AG04449 (cell line): Measurements from ENCODE around the gene RNU7-1.

Source experiments
- CTCF ChIA-PET: fragments of 350-600 bp; formaldehyde crosslinking; extraction: SDS; loops from one replicate; lab custom pipeline; 2021; ENCODE audit warnings: antibody characterized with exemption; lab: Yijun Ruan, JAX
- POLR2A ChIA-PET: fragments of 400-600, 350-600 bp; formaldehyde crosslinking; extraction: SDS; loops from one replicate; lab custom pipeline; 2020; ENCODE audit warnings: antibody characterized with exemption, inconsistent platforms; lab: Yijun Ruan, JAX
- DNase-seq: peaks from one replicate; pipeline ENCODE4 v3.0.0-alpha.2; 2010; ENCODE audit warnings: low read depth, low spot score
- H3K4me3 ChIP-seq: 2 replicates; pipeline ENCODE4 v1.5.1; 2011; ENCODE audit warnings: low read depth, mild to moderate bottlenecking, control low read depth, low read length
- TF ChIP-seq, protein P1 (sequence below): IDR thresholded peaks from one replicate; pipeline ENCODE4 v1.5.1; 2011; ENCODE audit warnings: mild to moderate bottlenecking, moderate library complexity, low read length, control low read depth, inconsistent platforms; ENCODE audit not compliant: insufficient read depth; ENCODE audit errors: missing control alignments

The RNU7-1 gene

DNA sequence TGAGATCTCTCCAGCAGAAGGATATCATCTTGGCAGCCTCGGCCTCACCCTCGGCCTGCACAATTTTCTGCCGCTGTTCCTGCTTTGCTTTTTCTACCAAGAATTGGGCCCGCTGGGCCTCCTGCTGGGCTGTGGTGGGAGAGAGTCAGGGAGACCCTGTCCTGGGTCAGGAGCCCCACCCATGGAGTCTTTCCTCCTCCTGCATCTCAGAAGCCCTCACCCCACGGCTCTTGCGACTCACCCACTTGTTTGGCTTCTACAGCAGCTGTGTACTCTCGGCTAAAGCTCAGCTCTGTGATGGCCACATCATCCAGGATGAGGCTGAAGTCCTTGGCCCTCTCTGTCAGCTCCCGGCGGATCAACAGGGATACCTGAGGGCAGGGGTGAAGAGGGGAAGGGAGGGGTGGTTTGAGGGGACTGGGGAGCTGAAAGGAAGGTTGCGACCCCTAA, 24.1 kb downstream of the RNU7-1 start:
- CTCF ChIA-PET = interaction anchor here (1.1 to 2.8 kb wide), 8 partner anchors 10 to 144 kb away, joined by 4 to 28 read pairs (median 12); partner anchors contain the start of genes ATN1, C12orf57, C1RL and LPCAT3
- H3K4me3 ChIP-seq = no peak overlapping the region
- POLR2A ChIA-PET = no interaction called here
- DNase-seq = no peak
- TF ChIP-seq, protein P1, sequence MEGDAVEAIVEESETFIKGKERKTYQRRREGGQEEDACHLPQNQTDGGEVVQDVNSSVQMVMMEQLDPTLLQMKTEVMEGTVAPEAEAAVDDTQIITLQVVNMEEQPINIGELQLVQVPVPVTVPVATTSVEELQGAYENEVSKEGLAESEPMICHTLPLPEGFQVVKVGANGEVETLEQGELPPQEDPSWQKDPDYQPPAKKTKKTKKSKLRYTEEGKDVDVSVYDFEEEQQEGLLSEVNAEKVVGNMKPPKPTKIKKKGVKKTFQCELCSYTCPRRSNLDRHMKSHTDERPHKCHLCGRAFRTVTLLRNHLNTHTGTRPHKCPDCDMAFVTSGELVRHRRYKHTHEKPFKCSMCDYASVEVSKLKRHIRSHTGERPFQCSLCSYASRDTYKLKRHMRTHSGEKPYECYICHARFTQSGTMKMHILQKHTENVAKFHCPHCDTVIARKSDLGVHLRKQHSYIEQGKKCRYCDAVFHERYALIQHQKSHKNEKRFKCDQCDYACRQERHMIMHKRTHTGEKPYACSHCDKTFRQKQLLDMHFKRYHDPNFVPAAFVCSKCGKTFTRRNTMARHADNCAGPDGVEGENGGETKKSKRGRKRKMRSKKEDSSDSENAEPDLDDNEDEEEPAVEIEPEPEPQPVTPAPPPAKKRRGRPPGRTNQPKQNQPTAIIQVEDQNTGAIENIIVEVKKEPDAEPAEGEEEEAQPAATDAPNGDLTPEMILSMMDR = no peak

DNA sequence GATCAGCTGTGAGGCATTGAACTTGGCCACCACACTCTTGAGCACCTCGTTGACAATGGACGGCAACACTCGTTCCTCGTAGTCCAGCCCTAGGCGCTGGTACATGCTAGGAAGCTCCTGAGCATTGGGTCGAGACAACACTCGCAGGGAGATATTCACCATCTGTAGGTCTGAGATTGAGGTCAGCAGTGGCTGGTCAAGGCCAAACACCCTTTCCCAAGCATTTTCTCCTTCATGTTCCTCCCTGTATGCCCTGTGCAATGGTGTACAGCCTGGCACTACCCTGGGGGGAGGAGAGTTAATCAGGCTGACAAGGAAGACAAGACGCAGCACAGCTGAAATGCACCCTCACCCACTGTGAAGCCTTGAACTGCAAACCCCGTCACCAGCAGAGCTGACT, 24.8 kb downstream of the RNU7-1 start:
- DNase-seq = no peak
- no peak overlapping the region for H3K4me3 ChIP-seq
- TF ChIP-seq, protein P1 = no peak
- CTCF ChIA-PET = interaction anchor here (0.7 to 2.8 kb wide), 15 partner anchors 10 to 145 kb away, joined by 3 to 28 read pairs (median 6); partner anchors contain the start of genes ATN1, C12orf57, C1RL and LPCAT3
- POLR2A ChIA-PET = interaction anchor here (1.3 kb wide), 1 partner anchor 43 kb away, joined by 3 read pairs; no protein-coding TSS in a partner anchor

DNA sequence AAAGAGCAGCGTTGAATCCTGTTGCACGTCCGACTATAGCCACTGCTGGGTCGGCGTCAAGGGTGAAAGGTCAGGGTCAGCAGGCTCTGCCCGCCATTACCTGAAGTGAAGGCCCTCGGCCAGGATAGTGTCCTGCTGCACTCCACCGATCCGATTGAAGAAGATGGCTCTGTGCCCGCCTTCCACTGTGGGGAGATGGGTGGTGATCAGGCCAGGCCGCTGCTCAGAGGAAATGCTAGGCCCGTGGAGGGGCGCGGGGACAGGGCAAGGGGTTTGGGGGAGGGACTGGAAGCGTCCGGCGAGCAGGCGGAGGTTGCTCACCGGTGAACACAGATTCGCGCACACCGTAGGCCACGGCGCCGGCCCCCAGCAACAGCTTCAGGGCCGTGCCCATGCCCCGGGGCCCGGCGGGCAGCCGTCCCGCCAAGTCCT, 26.5 kb downstream of the RNU7-1 start:
- DNase-seq = no peak
- H3K4me3 ChIP-seq = peak overlapping the region; percentile 96
- ChIA-PET CTCF (interaction anchor here (2.4 to 2.8 kb wide), 3 partner anchors 26 to 138 kb away, joined by 17 to 28 read pairs (median 18); partner anchors contain the start of genes C12orf57, C1RL and RNU7-1), POLR2A (interaction anchor here (0.7 to 1.1 kb wide), 2 partner anchors 32 to 110 kb away, joined by 4 to 6 read pairs; no protein-coding TSS in a partner anchor)
- TF ChIP-seq, protein P1 = no peak

DNA sequence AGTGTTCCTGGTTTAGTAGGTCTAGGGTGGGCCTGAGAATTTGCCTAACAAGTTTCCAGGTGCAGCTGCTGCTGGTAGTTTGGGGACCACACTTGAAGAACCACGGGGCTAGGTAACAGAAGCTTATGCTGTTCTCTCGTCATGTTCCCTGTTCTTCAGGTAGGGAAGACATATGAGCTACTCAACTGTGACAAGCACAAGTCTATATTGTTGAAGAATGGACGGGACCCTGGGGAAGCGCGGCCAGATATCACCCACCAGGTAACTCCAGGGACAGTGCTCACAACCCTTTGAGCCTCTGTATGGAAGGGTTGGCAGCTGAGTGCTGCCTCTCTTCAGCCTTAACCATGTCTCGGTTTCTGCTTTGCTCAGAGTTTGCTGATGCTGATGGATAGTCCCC, 30.6 kb downstream of the RNU7-1 start:
- no peak overlapping the region for H3K4me3 ChIP-seq
- DNase-seq = no peak
- POLR2A ChIA-PET = no interaction called here
- TF ChIP-seq, protein P1 = no peak
- CTCF ChIA-PET = interaction anchor here (0.8 to 3.2 kb wide), 5 partner anchors 9 to 119 kb away, joined by 3 to 18 read pairs (median 4); partner anchors contain the start of genes C12orf57, RNU7-1 and SPSB2

DNA sequence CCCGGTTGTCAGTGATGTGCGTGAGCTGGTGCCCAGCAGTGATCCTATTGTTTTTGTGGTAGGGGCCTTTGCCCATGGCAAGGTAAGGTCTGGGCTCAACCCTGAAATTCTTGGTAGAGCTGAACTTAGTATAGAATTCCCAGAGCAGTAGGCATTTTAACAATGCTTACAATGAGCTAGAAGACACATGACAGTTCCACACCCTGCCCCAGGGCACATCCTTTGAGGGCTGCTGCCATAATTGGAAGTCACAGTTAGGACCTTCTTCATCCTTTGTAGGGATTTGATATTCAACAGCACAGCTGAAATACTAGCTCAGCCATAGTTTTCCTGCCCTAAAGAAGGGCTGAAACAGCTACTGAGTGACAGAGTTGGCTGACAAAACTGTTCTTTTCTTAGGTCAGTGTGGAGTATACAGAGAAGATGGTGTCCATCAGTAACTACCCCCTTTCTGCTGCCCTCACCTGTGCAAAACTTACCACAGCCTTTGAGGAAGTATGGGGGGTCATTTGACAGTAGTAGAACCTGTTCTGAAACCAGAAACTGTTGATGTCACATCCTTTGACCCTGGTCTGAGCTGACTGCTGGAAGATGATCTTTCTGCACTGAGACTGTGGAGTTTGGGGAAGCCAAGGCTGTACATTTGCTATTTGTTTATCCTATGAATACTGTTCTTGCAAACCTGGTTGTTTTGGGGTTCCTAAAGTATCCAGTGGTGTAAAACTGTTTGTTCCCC, 31.8 kb downstream of the RNU7-1 start:
- TF ChIP-seq, protein P1 = no peak

More for the DNA sequence above, 31.8 kb downstream of the RNU7-1 start:
- ChIA-PET CTCF (interaction anchor here (0.9 to 3.2 kb wide), 4 partner anchors 10 to 134 kb away, joined by 3 to 18 read pairs (median 4); partner anchors contain the start of genes C12orf57, C1RL and RNU7-1), POLR2A (interaction anchor here (0.6 to 1.2 kb wide), 2 partner anchors 32 to 44 kb away, joined by 3 to 4 read pairs; partner anchors contain the start of genes C12orf57 and RNU7-1)
- DNase-seq = no peak
- H3K4me3 ChIP-seq = no peak overlapping the region
